Measurements from ENCODE around the gene CD22.
"Not testable (repeated sequence)": the region's sequence is repeated elsewhere in the genome, so short reads cannot be mapped to it uniquely, and the experiment has no call there.

CD22 gene

GRCh38 chr19:35362261-35363000, 33.4 kb downstream of the CD22 start:
- no peak for DNase-seq

GRCh38 chr19:35363001-35363590, 34.1 kb downstream of the CD22 start:
- DNase-seq = no peak

GRCh38 chr19:35363711-35364425, 34.9 kb downstream of the CD22 start:
- DNase-seq = no peak

- DNase-seq = no peak
Measured at GRCh38 chr19:35365303-35365702, 36.3 kb downstream of the CD22 start.

- DNase-seq = no peak
Measured at GRCh38 chr19:35368378-35368777, 39.4 kb downstream of the CD22 start.

- no peak for DNase-seq
Measured at GRCh38 chr19:35369522-35369921, 40.5 kb downstream of the CD22 start.

GRCh38 chr19:35370722-35371121, 41.7 kb downstream of the CD22 start, which contains the start of gene GPR42:
Gene GPR42 (plus strand): TSS chr19:35371068. CDS start chr19:35371360, 292 bp downstream.
- DNase-seq = no peak

- DNase-seq = no peak
Measured at GRCh38 chr19:35373492-35373891, 44.5 kb downstream of the CD22 start.

GRCh38 chr19:35374031-35374430, 45.0 kb downstream of the CD22 start:
- DNase-seq = not testable (repeated sequence)

GRCh38 chr19:35375505-35376307, 46.7 kb downstream of the CD22 start:
- no peak for DNase-seq

- DNase-seq = no peak
Measured at GRCh38 chr19:35377656-35378055, 48.7 kb downstream of the CD22 start.

- no peak for DNase-seq
Measured at GRCh38 chr19:35378356-35378755, 49.4 kb downstream of the CD22 start.

GRCh38 chr19:35379545-35379944, 50.6 kb downstream of the CD22 start:
- not testable (repeated sequence) for DNase-seq

- no peak for DNase-seq
Measured at GRCh38 chr19:35379992-35380391, 51.0 kb downstream of the CD22 start.

- DNase-seq = no peak
Measured at GRCh38 chr19:35380450-35381124, 51.6 kb downstream of the CD22 start.

- DNase-seq = no peak
Measured at GRCh38 chr19:35381318-35381717, 52.3 kb downstream of the CD22 start.

- no peak for DNase-seq
Measured at GRCh38 chr19:35381926-35382325, 52.9 kb downstream of the CD22 start.

- DNase-seq = no peak
Measured at GRCh38 chr19:35383536-35383935, 54.5 kb downstream of the CD22 start.

- DNase-seq = no peak
Measured at GRCh38 chr19:35388277-35389054, 59.5 kb downstream of the CD22 start.

- no peak for DNase-seq
Measured at GRCh38 chr19:35389192-35389861, 60.3 kb downstream of the CD22 start.
